Measurements from ENCODE around the gene XRCC4. TPM values are rescaled to one million over a fixed set of nuclear protein-coding genes. Genes with fewer than 3 reads are reported as not detected.

XRCC4 gene
- total and polyA plus RNA-seq, 9 of the 15 experiments (the other 6 are each of a cell fraction or from before 2014, with no cell fraction given), result 13.6 to 61.6 (median 22.4) TPM

GRCh38 chr5:83400241-83400640 is 322.9 kb downstream of the XRCC4 start:
- BruUV-seq (replicated peaks), result no TSS peak
- H3K4me3 ChIP-seq, result no peak overlapping the region
- H3K9me1 ChIP-seq (ENCODE audit: control insufficient read depth, insufficient read depth, low read length), result no peaks in the 10 kb centered on the region
- 19% methylated on average over 4 of the region's 4 CpGs for WGBS (ENCODE audit: insufficient coverage, low coverage, missing lambda C conversion rate)
- no peak overlapping the region for H3K27ac ChIP-seq (ENCODE audit: extremely low read depth, low read depth, low read length)
- H3K4me2 ChIP-seq (ENCODE audit: insufficient read depth, low read length), result no peak overlapping the region
- H3K9me3 ChIP-seq (replicated peaks; ENCODE audit: control insufficient read depth, insufficient read depth, low read depth, low read length), result no peaks in the 10 kb centered on the region
- DNase-seq (ENCODE audit: extremely low read depth in 1 of 4, low spot score in 3 of 4) (no peak), ATAC-seq (no peak), FAIRE-seq (no peak)
- no peaks in the 10 kb centered on the region for H3K27me3 ChIP-seq (ENCODE audit: control insufficient read depth in 2 of 2, insufficient read depth in 2 of 2, low read length in 2 of 2)
- H3K4me1 ChIP-seq (replicated peaks in 1 of 2; ENCODE audit: control insufficient read depth in 2 of 2, insufficient read depth in 2 of 2, low read length in 2 of 2), result 0 out of 5 replicates have a peak, but pooled peaks cover 0 to 5% of the 10 kb centered on the region in 2 experiments
- POLR2A ChIA-PET, result interaction anchor here (0.6 kb wide), 2 partner anchors 350 to 1551 kb away, joined by 3 to 4 read pairs; no protein-coding TSS in a partner anchor
- H3K79me2 ChIP-seq (ENCODE audit: control insufficient read depth, insufficient read depth, low read length), result no peaks in the 10 kb centered on the region
- in situ Hi-C loops (cut with MboI), result no loop called here
- CTCF ChIA-PET (ENCODE audit: low intra/inter-chr PET ratio), result no interaction called here
- H3K36me3 ChIP-seq (ENCODE audit: control insufficient read depth, insufficient read depth, low read length), result no peaks in the 10 kb centered on the region
- no peak overlapping the region for H3K9ac ChIP-seq (ENCODE audit: insufficient read depth in 1 of 2, low read depth in 2 of 2, low read length in 2 of 2)
- intact Hi-C loops (cut with micrococcal nuclease), result no loop called here
- H2AFZ ChIP-seq (ENCODE audit: low read depth, low read length), result no peak overlapping the region
- H4K20me1 ChIP-seq (replicated peaks; ENCODE audit: control insufficient read depth, insufficient read depth, low read length), result no peaks in the 10 kb centered on the region
- no peak for TF ChIP-seq ZNF561 (CRISPR knock-in tag; conservative IDR thresholded peaks at IDR 0.05)
- no peak for TF ChIP-seq ZNF224 (CRISPR knock-in tag; IDR thresholded peaks at IDR 0.05)
- TF ChIP-seq ZNF41 (CRISPR knock-in tag; conservative IDR thresholded peaks at IDR 0.05), result no peak
- TF ChIP-seq SMAD2 (IDR thresholded peaks at IDR 0.05; ENCODE audit: low read depth, low read length), result no peak
- TF ChIP-seq ZNF75A (CRISPR knock-in tag; IDR thresholded peaks at IDR 0.05), result no peak
- TF ChIP-seq U2AF2 (optimal IDR thresholded peaks at IDR 0.05; ENCODE audit: low read depth, low read length), result no peak
- no peak for TF ChIP-seq HIVEP1 (CRISPR knock-in tag; IDR thresholded peaks at IDR 0.05)
- no peak for TF ChIP-seq ZNF263 (CRISPR knock-in tag; IDR thresholded peaks at IDR 0.05; ENCODE audit: borderline replicate concordance)
- TF ChIP-seq ZC3H4 (CRISPR knock-in tag; IDR thresholded peaks at IDR 0.05; ENCODE audit: borderline replicate concordance), result no peak
- TF ChIP-seq NFYB (IDR thresholded peaks at IDR 0.05; ENCODE audit: extremely low read depth, insufficient read length), result no peak
- no peak for TF ChIP-seq SNAPC5 (CRISPR knock-in tag; IDR thresholded peaks at IDR 0.05)
- TF ChIP-seq ZFP91 (CRISPR knock-in tag; IDR thresholded peaks at IDR 0.05), result no peak
- TF ChIP-seq ETS2 (tag; IDR thresholded peaks at IDR 0.05; ENCODE audit: borderline replicate concordance, poor library complexity, severe bottlenecking), result no peak
- TF ChIP-seq THRB (CRISPR knock-in tag; conservative IDR thresholded peaks at IDR 0.05), result no peak
- TF ChIP-seq TFE3 (CRISPR knock-in tag; IDR thresholded peaks at IDR 0.05), result no peak
- no peak for TF ChIP-seq MED1 (CRISPR knock-in tag; IDR thresholded peaks at IDR 0.05; ENCODE audit: borderline replicate concordance)
